GM19099 (cell line): ENCODE results near the gene WNT2B.

ENCODE experiments used
- POLR2A ChIP-seq: IDR thresholded peaks from 3 replicates; pipeline ENCODE4 v1.6.1; 2011; ENCODE audit warnings: low read depth; ENCODE audit not compliant: insufficient read length; ENCODE audit errors: extremely low read depth

Gene WNT2B

GRCh38 chr1:112501810-112502641, 6.7 kb upstream of the WNT2B start:
- TF ChIP-seq POLR2A, result no peak

- TF ChIP-seq POLR2A, result no peak
Measured at GRCh38 chr1:112502826-112503225, 5.9 kb upstream of the WNT2B start.

GRCh38 chr1:112504001-112504660, 4.6 kb upstream of the WNT2B start:
- TF ChIP-seq POLR2A, result no peak

- no peak for TF ChIP-seq POLR2A
Measured at GRCh38 chr1:112504661-112505399, 3.9 kb upstream of the WNT2B start.

GRCh38 chr1:112505400-112505785, 3.4 kb upstream of the WNT2B start:
- no peak for TF ChIP-seq POLR2A

- no peak for TF ChIP-seq POLR2A
Measured at GRCh38 chr1:112505878-112506277, 2.9 kb upstream of the WNT2B start.

GRCh38 chr1:112506306-112506705, 2.5 kb upstream of the WNT2B start:
- no peak for TF ChIP-seq POLR2A

- TF ChIP-seq POLR2A, result no peak
Measured at GRCh38 chr1:112506731-112507130, 2.0 kb upstream of the WNT2B start.

GRCh38 chr1:112507336-112507735, 1.4 kb upstream of the WNT2B start:
- TF ChIP-seq POLR2A, result no peak

GRCh38 chr1:112507921-112508277, 866 bp upstream of the WNT2B start:
- no peak for TF ChIP-seq POLR2A

- no peak for TF ChIP-seq POLR2A
Measured at GRCh38 chr1:112509005-112509659, 367 bp downstream of the WNT2B start.

- no peak for TF ChIP-seq POLR2A
Measured at GRCh38 chr1:112509660-112510178, 954 bp downstream of the WNT2B start.

GRCh38 chr1:112510340-112510739, 1.6 kb downstream of the WNT2B start:
- TF ChIP-seq POLR2A, result no peak

GRCh38 chr1:112511897-112512296, 3.1 kb downstream of the WNT2B start:
- TF ChIP-seq POLR2A, result no peak
